GM21360 (cell line): ENCODE results near the gene LDLRAD3.

Experiments
- ATAC-seq: cut with Tn5 transposase; IDR thresholded peaks from one replicate; pipeline ENCODE4 v1.9.1; 2021; ENCODE audit warnings: mild to moderate bottlenecking, moderate library complexity; ENCODE audit not compliant: unreplicated experiment

The LDLRAD3 gene

DNA sequence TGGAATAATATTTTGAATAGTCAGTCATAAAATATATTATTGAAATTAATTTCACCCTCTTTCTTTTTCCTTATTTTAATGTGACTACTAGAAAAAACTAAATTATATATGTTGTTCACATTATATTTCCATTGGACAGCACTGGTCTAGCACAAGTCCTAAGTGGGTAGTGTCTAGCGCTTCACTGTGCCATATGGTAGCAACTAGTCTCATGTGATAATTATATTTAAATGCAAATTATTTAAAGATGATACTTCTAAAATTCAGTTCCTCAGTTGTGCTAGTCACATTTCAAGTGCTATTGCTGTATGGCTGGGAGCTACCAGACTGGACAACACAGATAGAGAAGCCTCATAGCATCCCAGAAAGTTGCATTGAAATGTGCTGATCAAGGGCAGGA, 19.1 kb upstream of the LDLRAD3 start:
- ATAC-seq: no peak

- ATAC-seq: no peak
These were observed 16.8 kb upstream of the LDLRAD3 start for GRCh38 chr11:35927104-35927503.

DNA sequence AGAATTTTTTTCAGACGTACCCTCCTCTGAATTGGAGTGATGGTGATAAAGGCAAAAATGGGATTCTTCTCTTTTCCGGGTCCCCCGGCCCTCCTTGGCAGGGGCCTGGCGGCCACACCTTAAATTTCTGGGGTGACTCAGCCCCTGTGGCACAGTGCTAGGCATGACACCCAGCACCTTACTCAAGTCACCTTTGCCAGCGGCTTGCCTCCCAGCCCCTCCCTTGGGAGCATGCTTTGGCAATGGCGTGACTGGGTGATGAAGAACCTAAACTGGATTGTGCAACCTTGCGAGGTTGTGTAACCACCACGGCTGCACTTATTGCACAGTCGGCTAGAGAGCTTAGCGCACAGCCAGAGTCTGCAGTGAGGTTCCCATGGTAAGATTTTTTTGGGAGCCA, 16.2 kb upstream of the LDLRAD3 start:
- no peak for ATAC-seq

GRCh38 chr11:35928688-35929395, 15.0 kb upstream of the LDLRAD3 start:
- ATAC-seq: no peak

GRCh38 chr11:35930466-35930865, 13.4 kb upstream of the LDLRAD3 start:
- ATAC-seq: no peak

- no peak for ATAC-seq
These were observed 11.7 kb upstream of the LDLRAD3 start for GRCh38 chr11:35932121-35932520.

- no peak for ATAC-seq
These were observed 11.1 kb upstream of the LDLRAD3 start for GRCh38 chr11:35932681-35933319.

DNA sequence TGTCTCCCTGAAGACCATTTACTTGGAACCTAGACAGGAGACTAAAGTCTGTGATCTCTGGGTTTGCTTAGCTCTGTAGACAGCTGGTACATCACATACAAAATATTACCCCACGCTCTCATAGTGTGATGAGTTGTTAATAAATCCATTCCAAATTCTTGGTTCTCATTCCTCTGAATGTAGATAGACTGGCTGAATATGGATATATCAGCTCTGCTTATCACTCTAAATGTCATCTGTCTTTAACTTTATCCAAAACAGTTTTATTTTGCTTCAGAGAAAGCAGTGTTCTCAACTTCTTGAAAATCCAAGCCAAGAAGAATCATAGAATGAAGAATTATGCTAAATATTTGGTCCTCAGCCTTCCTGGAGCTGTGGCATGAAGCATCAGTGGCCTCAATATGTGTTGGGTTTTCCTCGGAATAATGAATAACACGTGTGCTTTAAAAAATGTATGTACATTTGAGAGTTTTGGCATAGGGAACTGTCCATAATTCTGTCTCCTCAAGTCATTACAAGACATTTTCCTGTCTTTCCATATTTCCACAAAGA, 10.5 kb upstream of the LDLRAD3 start:
- ATAC-seq: no peak

DNA sequence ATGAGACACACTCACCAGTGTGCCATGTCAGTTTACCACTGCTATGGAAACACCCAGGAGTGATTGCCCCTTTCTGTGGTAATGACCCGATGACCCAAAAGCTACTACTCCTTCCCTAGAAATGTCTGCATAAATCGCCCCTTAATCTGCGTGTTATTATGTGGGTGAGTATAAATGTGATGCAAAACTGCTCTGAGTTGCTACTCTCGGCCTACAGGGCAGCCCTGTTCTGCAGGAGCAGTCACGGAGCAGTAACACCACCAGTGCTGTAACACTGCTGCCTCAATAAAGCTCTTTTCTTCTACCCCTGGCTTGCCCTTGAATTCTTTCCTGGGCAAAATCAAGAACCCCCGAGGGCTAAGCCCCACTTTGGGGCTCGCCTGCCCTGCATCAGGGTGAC, 9.6 kb upstream of the LDLRAD3 start:
- no peak for ATAC-seq

DNA sequence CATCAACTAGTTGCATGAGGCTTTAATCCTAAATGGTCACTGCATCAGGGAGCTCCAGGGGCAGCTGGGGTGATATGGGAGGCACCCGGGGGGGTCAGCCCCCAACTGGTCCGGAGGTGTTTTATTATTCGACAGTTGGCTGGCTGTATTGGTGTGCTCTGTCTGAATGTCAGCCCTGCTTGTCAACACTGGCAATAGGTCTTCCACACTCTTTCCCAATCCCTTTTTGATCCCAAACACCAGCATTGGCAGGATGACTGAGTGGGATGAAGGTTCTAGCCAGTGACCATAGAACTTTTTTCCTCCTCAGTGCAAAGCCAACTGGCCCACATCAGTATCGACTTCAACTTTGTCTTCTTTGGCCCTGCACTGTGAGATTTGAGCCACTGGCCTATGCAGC, 8.9 kb upstream of the LDLRAD3 start:
- ATAC-seq: no peak

GRCh38 chr11:35935390-35935789, 8.5 kb upstream of the LDLRAD3 start:
- ATAC-seq: no peak

- no peak for ATAC-seq
These were observed 6.8 kb upstream of the LDLRAD3 start for GRCh38 chr11:35937111-35937510.

- ATAC-seq: no peak
These were observed 6.2 kb upstream of the LDLRAD3 start for GRCh38 chr11:35937700-35938099.

DNA sequence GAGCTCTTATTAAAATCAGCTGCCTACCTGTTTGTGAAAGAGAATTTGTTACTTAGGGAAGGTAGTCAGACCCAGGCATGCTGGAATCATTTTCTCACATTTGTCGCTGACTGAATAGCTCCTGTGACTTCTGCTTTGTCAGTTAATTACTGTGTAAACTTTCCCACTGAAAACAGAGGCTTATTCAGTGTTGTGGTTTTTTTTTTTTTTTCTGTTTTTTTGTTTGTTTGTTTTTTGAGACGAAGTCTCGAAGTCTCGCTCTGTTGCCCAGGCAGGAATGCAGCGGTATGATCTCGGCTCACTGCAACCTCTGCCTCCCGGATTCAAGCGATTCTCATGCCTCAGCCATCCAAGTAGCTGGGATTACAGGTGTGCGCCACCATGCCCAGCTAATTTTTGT, 5.6 kb upstream of the LDLRAD3 start:
- ATAC-seq: no peak

GRCh38 chr11:35943309-35943708, 553 bp upstream of the LDLRAD3 start:
- ATAC-seq: no peak

GRCh38 chr11:35944503-35945136, 758 bp downstream of the LDLRAD3 start:
- no peak for ATAC-seq

DNA sequence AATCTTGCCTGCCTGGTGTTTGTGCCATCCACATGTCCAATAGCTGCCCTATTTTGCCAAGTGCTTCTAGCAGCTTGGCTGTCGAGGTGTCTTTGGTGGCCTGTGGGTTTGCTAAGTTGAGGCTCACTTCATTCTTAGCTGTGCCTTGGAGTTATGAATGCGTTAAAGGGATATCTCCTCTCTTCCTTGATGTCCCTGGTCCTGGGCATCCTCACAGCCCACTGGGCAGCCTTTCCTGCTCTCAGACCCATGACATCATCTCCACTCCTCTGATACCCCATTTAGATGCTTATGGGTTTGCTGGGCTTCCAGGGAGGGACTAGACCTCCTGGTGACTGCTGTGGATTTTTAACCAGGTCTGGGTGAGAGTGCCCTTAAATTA, 1.3 kb downstream of the LDLRAD3 start:
- no peak for ATAC-seq

DNA sequence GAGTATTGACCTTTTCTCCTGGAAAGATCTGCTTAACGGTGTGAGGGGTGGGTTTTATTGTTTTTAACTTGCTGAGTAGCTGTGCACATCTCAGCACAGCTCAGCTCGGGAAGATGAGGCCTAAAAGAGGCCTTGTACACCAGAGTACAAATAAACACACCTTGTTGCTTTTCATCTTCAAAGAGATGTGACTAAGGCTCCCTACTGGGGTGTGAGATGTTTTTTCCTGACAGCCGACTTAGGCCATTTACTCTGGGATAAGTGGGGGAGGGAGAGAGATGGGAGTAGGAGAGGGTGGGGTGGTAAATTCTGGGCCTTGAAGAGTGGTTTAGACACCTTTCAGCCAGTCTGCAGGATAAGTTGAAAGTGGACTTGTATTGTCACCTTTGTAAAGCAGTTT, 2.9 kb downstream of the LDLRAD3 start:
- no peak for ATAC-seq

DNA sequence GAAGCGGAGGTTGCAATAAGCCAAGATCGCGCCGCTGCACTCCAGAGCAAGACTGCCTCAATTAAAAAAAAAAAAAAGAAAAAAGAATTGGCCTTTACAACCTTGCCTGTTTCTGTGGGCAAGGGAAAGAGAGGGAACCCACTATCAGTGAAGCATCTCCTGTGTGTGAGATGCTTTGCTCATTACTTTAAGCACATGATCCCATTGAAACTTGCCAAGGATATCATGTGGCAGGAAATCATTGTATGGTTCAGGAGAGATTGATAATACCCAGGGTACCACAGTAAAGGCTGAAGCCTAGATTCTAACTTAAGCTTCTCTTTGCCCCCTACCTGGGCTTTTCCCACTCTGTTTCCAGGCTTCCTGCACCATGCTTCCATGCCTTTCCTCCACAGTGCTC, 3.6 kb downstream of the LDLRAD3 start:
- ATAC-seq: no peak

DNA sequence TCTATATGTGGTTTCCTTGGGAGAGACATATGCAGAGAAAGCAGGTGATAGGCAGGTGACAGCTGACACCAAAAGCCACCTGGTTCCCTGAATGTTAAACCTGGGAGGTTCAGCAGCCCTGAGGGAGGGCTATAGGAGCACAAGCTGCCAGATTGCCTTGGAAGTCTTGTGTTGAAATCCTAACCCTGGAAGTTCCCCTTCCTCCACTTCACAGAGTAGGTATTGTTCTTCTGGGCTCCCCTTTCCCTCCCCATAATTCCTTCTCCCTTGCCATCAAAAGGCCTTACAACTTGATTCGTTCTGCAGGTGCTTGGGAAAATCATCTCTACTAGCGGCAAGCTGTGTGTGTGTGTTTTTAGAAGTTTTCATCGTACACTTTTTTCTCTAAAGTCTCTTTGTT, 5.4 kb downstream of the LDLRAD3 start:
- no peak for ATAC-seq

DNA sequence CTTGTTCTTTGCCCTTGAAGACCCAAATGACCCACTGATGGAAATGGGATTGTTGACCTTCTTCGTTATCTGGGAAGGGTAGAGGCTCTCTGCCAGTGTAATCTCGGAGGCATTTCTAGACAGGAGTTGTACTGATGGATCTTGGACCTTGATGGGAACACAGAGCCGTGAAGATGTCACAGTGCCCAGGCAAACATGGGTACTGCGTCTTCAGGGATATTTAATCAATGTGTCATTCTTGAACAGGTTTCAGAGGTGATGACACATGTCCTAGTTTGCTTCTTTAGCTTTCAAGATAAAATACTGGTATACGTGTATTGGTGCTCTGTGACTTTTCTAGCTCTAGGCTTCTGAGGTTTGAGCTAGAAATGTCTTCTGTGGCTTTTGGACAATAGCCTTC, 6.2 kb downstream of the LDLRAD3 start:
- no peak for ATAC-seq

DNA sequence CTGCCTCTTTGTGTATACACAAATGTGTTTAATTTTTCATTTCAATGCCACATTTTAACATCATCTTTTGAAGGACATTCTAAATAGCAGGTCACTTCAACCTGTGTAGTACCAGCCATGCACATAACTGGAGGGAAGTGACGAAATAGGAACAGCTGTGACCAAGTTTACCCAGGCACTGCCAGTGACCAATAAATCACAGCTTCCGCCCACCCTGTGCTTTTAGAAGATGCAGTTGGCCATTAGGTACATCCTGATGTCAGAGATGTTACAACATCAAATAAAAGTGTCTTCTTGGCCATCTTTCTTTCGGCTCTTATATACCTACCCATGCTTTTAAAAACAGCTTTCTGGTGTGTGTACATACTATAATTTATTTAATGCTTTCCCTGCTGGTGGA, 7.8 kb downstream of the LDLRAD3 start:
- no peak for ATAC-seq
